HEK293 (cell line): ENCODE results near the gene ACTL9.

Experiments used
- ATF2 ChIP-seq: fragments of 450-650 bp; formaldehyde crosslinking; IDR thresholded peaks from 2 replicates; pipeline ENCODE4 v1.5.1; 2016; ENCODE audit warnings: missing biosample characterization, missing genetic modification characterization, low read depth
- GLIS1 ChIP-seq: fragments of 450-650 bp; formaldehyde crosslinking; IDR thresholded peaks from 2 replicates; pipeline ENCODE4 v1.5.1; 2016; ENCODE audit warnings: missing biosample characterization, missing genetic modification characterization
- ZBTB49 ChIP-seq: fragments of 450-650 bp; formaldehyde crosslinking; IDR thresholded peaks from 2 replicates; pipeline ENCODE4 v1.5.1; 2016; ENCODE audit warnings: missing biosample characterization, missing genetic modification characterization, low read depth
- ZNF157 ChIP-seq: fragments of 450-650 bp; formaldehyde crosslinking; IDR thresholded peaks from 2 replicates; pipeline ENCODE4 v1.5.1; 2016; ENCODE audit warnings: missing biosample characterization, missing genetic modification characterization
- ZNF174 ChIP-seq: fragments of 450-650 bp; formaldehyde crosslinking; IDR thresholded peaks from 2 replicates; pipeline ENCODE4 v1.5.0; 2017; ENCODE audit warnings: missing biosample characterization, mild to moderate bottlenecking, missing genetic modification characterization
- ZNF24 ChIP-seq: fragments of 450-650 bp; formaldehyde crosslinking; IDR thresholded peaks from 2 replicates; pipeline ENCODE4 v1.5.1; 2016; ENCODE audit warnings: missing biosample characterization, missing genetic modification characterization
- ZNF274 ChIP-seq, 2 experiments: fragments of 200-500 bp in 1 of 2; fragments of 450-650 bp in 1 of 2; sonication (Bioruptor generic) in 1 of 2; formaldehyde crosslinking in 1 of 2; IDR thresholded peaks; 2 replicates each; pipeline versions ENCODE4 v1.5.1 to v1.6.1; 2014 to 2016; ENCODE audit warnings: borderline replicate concordance in 1 of 2, inconsistent platforms in 1 of 2, low read length in 1 of 2, missing biosample characterization in 1 of 2, missing genetic modification characterization in 1 of 2
- ZNF335 ChIP-seq: fragments of 450-650 bp; formaldehyde crosslinking; conservative IDR thresholded peaks from 2 replicates; pipeline ENCODE4 v1.5.1; 2016; ENCODE audit warnings: missing biosample characterization, missing genetic modification characterization
- ZNF398 ChIP-seq: fragments of 450-650 bp; formaldehyde crosslinking; IDR thresholded peaks from 2 replicates; pipeline ENCODE4 v1.5.1; 2017; ENCODE audit warnings: missing biosample characterization, missing genetic modification characterization
- ZNF404 ChIP-seq: fragments of 450-650 bp; formaldehyde crosslinking; IDR thresholded peaks from 2 replicates; pipeline ENCODE4 v1.5.1; 2017; ENCODE audit warnings: missing biosample characterization, missing genetic modification characterization
- ZNF580 ChIP-seq: fragments of 450-650 bp; formaldehyde crosslinking; IDR thresholded peaks from 2 replicates; pipeline ENCODE4 v1.5.1; 2016; ENCODE audit warnings: missing biosample characterization, missing genetic modification characterization
- ZNF768 ChIP-seq: fragments of 450-650 bp; formaldehyde crosslinking; IDR thresholded peaks from 2 replicates; pipeline ENCODE4 v1.5.1; 2018; ENCODE audit warnings: missing biosample characterization, mild to moderate bottlenecking, missing genetic modification characterization
- TF ChIP-seq, protein P1 (sequence below): fragments of 450-650 bp; formaldehyde crosslinking; IDR thresholded peaks from 2 replicates; pipeline ENCODE4 v1.5.1; 2016; ENCODE audit warnings: missing biosample characterization, missing genetic modification characterization

- TF ChIP-seq, protein P1, sequence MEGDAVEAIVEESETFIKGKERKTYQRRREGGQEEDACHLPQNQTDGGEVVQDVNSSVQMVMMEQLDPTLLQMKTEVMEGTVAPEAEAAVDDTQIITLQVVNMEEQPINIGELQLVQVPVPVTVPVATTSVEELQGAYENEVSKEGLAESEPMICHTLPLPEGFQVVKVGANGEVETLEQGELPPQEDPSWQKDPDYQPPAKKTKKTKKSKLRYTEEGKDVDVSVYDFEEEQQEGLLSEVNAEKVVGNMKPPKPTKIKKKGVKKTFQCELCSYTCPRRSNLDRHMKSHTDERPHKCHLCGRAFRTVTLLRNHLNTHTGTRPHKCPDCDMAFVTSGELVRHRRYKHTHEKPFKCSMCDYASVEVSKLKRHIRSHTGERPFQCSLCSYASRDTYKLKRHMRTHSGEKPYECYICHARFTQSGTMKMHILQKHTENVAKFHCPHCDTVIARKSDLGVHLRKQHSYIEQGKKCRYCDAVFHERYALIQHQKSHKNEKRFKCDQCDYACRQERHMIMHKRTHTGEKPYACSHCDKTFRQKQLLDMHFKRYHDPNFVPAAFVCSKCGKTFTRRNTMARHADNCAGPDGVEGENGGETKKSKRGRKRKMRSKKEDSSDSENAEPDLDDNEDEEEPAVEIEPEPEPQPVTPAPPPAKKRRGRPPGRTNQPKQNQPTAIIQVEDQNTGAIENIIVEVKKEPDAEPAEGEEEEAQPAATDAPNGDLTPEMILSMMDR (tag by site-specific recombination), result no peak
- no peak for TF ChIP-seq ZNF768 (tag by site-specific recombination)
- TF ChIP-seq ZNF174 (tag by site-specific recombination), result no peak
- TF ChIP-seq ZNF157, result no peak
- no peak for TF ChIP-seq GLIS1 (tag by site-specific recombination)
- TF ChIP-seq ZNF580 (tag by site-specific recombination), result no peak
- TF ChIP-seq ZNF404 (tag by site-specific recombination), result no peak
- TF ChIP-seq ZNF274 (IDR thresholded peaks at IDR 0.05; ENCODE audit: low read length), result no peak
- TF ChIP-seq ZNF274 (tag by site-specific recombination; IDR thresholded peaks at IDR 0.05; ENCODE audit: borderline replicate concordance), result no peak
- TF ChIP-seq ZNF24 (tag by site-specific recombination), result no peak
- TF ChIP-seq ZNF398, result no peak
- TF ChIP-seq ZBTB49 (tag by site-specific recombination), result no peak
- TF ChIP-seq ATF2 (tag by site-specific recombination), result no peak
- no peak for TF ChIP-seq ZNF335 (tag by site-specific recombination)
These were observed 20.3 kb downstream of the ACTL9 start for GRCh38 chr19:8678244-8678807.
